ENCODE measurements around the gene UST. TPM values are rescaled to one million over a fixed set of nuclear protein-coding genes. Genes with fewer than 3 reads are reported as not detected.

Gene UST
- total RNA-seq, 4 donors from 2014 or later: 9.6 to 34.6 (median 25.9) TPM

DNA sequence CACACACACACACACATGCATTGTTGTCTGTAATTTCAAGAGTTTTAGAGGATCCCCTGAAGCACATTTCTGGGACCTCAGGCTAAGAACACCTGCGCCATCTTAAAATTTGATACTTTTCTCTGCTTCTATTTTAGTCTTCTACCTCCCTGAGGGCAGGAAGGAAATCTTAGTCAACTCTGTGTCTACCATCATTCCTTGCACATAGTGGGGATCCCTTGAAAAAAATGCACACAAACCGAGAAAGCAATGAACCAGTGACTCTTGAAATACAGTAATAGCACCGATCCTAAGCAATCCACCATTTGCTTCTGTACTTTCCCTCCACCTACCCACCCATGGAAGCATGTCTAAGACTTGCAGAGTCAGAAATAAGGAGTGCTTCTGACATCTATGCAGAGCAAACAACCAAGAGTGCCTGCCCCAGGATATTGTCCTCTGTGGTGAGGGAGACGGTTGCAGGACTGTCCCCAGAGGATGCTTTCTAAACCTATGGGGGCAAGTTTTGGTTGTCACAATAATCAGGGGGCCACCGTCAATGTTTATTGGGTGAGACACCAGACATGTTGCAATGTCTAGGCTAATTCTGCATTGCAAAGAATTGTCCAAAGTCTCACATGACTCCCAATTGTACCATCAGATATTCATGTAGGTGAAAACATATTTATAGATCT lies 362.7 kb downstream of the UST start:
- TF ChIP-seq CTCF (IDR thresholded peaks at IDR 0.05; ENCODE audit: low read depth): no peak

- TF ChIP-seq CTCF (IDR thresholded peaks at IDR 0.05; ENCODE audit: low read depth): no peak
These were observed 364.8 kb downstream of the UST start for GRCh38 chr6:149111556-149112115.

- TF ChIP-seq CTCF (IDR thresholded peaks at IDR 0.05; ENCODE audit: low read depth): no peak
These were observed 366.1 kb downstream of the UST start for GRCh38 chr6:149112976-149113375.

- TF ChIP-seq CTCF (IDR thresholded peaks at IDR 0.05; ENCODE audit: low read depth): no peak
These were observed 367.3 kb downstream of the UST start for GRCh38 chr6:149114167-149114566.

DNA sequence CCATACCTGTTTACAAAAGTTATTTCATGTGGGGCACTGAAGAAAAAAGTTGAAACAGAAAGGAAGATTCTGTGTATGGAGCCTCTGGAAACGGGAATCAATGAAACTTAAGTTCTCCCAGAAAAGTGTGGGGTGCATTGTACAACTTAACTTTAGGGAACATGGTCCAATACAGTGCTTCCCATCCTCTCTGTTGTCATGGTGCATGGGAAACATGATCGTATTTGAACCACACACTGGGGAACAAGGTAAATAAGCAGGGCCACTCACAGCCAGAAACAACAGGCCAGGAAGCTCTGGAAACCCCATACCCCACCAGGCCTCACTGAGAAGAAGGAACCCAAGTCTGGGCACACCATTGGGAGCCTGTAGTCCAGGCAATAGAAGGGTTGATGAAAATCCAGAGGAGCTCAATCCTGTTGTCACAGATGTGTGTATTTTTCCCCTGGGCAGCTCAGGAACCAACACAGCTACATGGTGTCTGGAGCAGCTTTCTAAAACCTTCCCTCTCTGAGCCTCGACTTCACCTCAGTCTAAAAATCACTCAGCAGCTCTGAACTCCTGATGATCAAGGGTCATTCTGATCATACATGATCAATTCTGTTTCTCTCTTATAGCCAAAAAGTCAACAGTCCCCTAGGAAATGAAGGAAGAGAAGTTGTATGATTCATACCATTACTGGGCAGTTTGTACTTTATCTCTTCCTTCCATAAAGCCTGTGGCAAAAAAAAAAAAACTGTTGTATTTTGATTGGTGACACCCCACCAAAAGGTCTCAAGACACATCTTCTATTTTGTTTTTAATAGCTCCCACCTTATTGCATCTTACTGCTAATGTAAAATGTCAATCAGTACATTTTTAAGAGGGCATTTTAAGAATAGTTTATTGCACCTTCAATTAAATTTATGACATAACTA lies 372.2 kb downstream of the UST start:
- TF ChIP-seq CTCF (IDR thresholded peaks at IDR 0.05; ENCODE audit: low read depth): no peak

GRCh38 chr6:149122850-149123821 lies 376.3 kb downstream of the UST start:
- no peak for TF ChIP-seq CTCF (IDR thresholded peaks at IDR 0.05; ENCODE audit: low read depth)

All from subcutaneous adipose tissue (tissue), 4 donors.